Loucy (cell line): ENCODE measurements around the gene PCID2.

Experiments used
- EZH2phosphoT487 ChIP-seq: fragments of 200-600 bp; IDR thresholded peaks from 2 replicates; pipeline ENCODE4 v1.6.1; 2018; ENCODE audit warnings: antibody characterized with exemption, mild to moderate bottlenecking, moderate library complexity, borderline replicate concordance
- TF ChIP-seq, protein P1 (sequence below): fragments of 200-600 bp; sonication (generic); conservative IDR thresholded peaks from 2 replicates; pipeline ENCODE4 v1.5.1; 2014; ENCODE audit warnings: mild to moderate bottlenecking, antibody characterized with exemption, low read length

DNA sequence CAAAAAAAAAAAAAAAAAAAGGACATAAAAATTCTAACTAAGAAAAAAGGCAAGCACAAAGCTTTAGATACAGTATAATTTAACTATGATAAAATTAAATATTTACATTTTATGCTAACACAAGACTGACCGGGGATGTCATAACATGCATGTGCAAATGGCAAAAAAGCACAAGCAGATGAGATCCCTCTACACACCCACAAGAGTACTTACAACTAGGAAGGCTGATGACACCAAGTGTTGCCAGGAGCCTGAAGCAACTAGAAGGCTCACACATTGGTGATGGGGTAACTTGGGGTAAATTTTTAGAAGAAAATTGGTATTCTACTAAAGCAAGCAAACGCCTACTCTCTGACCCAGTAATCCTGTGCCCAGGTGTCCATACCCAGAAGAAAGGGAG lies 6.7 kb downstream of the PCID2 start:
- TF ChIP-seq, protein P1, sequence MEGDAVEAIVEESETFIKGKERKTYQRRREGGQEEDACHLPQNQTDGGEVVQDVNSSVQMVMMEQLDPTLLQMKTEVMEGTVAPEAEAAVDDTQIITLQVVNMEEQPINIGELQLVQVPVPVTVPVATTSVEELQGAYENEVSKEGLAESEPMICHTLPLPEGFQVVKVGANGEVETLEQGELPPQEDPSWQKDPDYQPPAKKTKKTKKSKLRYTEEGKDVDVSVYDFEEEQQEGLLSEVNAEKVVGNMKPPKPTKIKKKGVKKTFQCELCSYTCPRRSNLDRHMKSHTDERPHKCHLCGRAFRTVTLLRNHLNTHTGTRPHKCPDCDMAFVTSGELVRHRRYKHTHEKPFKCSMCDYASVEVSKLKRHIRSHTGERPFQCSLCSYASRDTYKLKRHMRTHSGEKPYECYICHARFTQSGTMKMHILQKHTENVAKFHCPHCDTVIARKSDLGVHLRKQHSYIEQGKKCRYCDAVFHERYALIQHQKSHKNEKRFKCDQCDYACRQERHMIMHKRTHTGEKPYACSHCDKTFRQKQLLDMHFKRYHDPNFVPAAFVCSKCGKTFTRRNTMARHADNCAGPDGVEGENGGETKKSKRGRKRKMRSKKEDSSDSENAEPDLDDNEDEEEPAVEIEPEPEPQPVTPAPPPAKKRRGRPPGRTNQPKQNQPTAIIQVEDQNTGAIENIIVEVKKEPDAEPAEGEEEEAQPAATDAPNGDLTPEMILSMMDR = no peak
- TF ChIP-seq EZH2phosphoT487 = no peak
